Measurements from ENCODE around the gene PRRG4. TPM values are rescaled to one million over a fixed set of nuclear protein-coding genes. Genes with fewer than 3 reads are reported as not detected.
"Not testable (repeated sequence)": the region's sequence is repeated elsewhere in the genome, so short reads cannot be mapped to it uniquely, and the experiment has no call there.

The PRRG4 gene
- total RNA-seq, 1 experiment from 2014 or later, result 11.5 TPM

- no peak for TF ChIP-seq EZH2 (IDR thresholded peaks at IDR 0.05; ENCODE audit: low read depth)
- peak; percentile 71 for TF ChIP-seq CTCF (conservative IDR thresholded peaks at IDR 0.05)
- Histone ChIP-seq H3K27ac (no peak overlapping the region), H3K9me2 (ENCODE audit: insufficient read depth) (no peaks in the 10 kb centered on the region), H2AFZ (no peak overlapping the region), H4K20me1 (ENCODE audit: insufficient read depth) (no peaks in the 10 kb centered on the region), H3K9me3 (ENCODE audit: insufficient read depth, low read depth) (no peaks in the 10 kb centered on the region), H3K4me1 (replicated peaks; ENCODE audit: insufficient read depth) (peaks cover 10% of the 10 kb centered on the region; the same call in 1 of the 2 replicates), H3K27me3 (ENCODE audit: insufficient read depth, low read depth) (no peaks in the 10 kb centered on the region), H3K4me2 (no peak overlapping the region), H3F3A (ENCODE audit: insufficient read depth, low read depth) (peaks cover 10% of the 10 kb centered on the region; the same call in 1 of the 2 replicates), H3K36me3 (ENCODE audit: low read depth) (no peaks in the 10 kb centered on the region), H3K4me3 (no peak overlapping the region), H3K79me2 (ENCODE audit: low read depth) (no peaks in the 10 kb centered on the region)
- intact Hi-C loops (cut with micrococcal nuclease; ENCODE audit: unreplicated experiment), result no loop called here
- no TSS peak for BruUV-seq (replicated peaks)
- CTCF ChIA-PET, result no interaction called here
- POLR2A ChIA-PET (ENCODE audit: unreplicated experiment), result no interaction called here
- no peak for DNase-seq
Observed at GRCh38 chr11:32884770-32885384, 55.1 kb downstream of the PRRG4 start.

- no peak overlapping the region for H3K4me2 ChIP-seq
- no peaks in the 10 kb centered on the region for H4K20me1 ChIP-seq (ENCODE audit: insufficient read depth)
- H3K9me2 ChIP-seq (ENCODE audit: insufficient read depth), result no peaks in the 10 kb centered on the region
- peaks cover 11% of the 10 kb centered on the region; the same call in 1 of the 2 replicates for H3F3A ChIP-seq (ENCODE audit: insufficient read depth, low read depth)
- H3K27ac ChIP-seq, result no peak overlapping the region
- no peak for TF ChIP-seq EZH2 (IDR thresholded peaks at IDR 0.05; ENCODE audit: low read depth)
- TF ChIP-seq CTCF (conservative IDR thresholded peaks at IDR 0.05), result no peak
- no TSS peak for BruUV-seq (replicated peaks)
- H3K27me3 ChIP-seq (ENCODE audit: insufficient read depth, low read depth), result no peaks in the 10 kb centered on the region
- H3K9me3 ChIP-seq (ENCODE audit: insufficient read depth, low read depth), result no peaks in the 10 kb centered on the region
- H3K36me3 ChIP-seq (ENCODE audit: low read depth), result no peaks in the 10 kb centered on the region
- DNase-seq, result no peak
- POLR2A ChIA-PET (ENCODE audit: unreplicated experiment), result no interaction called here
- CTCF ChIA-PET, result no interaction called here
- intact Hi-C loops (cut with micrococcal nuclease; ENCODE audit: unreplicated experiment), result no loop called here
- no peak overlapping the region for H2AFZ ChIP-seq
- H3K4me3 ChIP-seq, result no peak overlapping the region
- H3K79me2 ChIP-seq (ENCODE audit: low read depth), result no peaks in the 10 kb centered on the region
- H3K4me1 ChIP-seq (replicated peaks; ENCODE audit: insufficient read depth), result peaks cover 10% of the 10 kb centered on the region; the same call in 1 of the 2 replicates
Observed at GRCh38 chr11:32885556-32885955, 55.8 kb downstream of the PRRG4 start.

- H3K4me2 ChIP-seq, result no peak overlapping the region
- no peaks in the 10 kb centered on the region for H3K27me3 ChIP-seq (ENCODE audit: insufficient read depth, low read depth)
- H2AFZ ChIP-seq, result no peak overlapping the region
- POLR2A ChIA-PET (ENCODE audit: unreplicated experiment), result no interaction called here
- TF ChIP-seq CTCF (conservative IDR thresholded peaks at IDR 0.05) (no peak), EZH2 (IDR thresholded peaks at IDR 0.05; ENCODE audit: low read depth) (no peak)
- 0 out of 2 replicates have a peak, but pooled peaks cover 3% of the 10 kb centered on the region for H3K79me2 ChIP-seq (ENCODE audit: low read depth)
- no peaks in the 10 kb centered on the region for H3K9me2 ChIP-seq (ENCODE audit: insufficient read depth)
- no peak for DNase-seq
- intact Hi-C loops (cut with micrococcal nuclease; ENCODE audit: unreplicated experiment), result no loop called here
- H3K9me3 ChIP-seq (ENCODE audit: insufficient read depth, low read depth), result no peaks in the 10 kb centered on the region
- CTCF ChIA-PET, result no interaction called here
- H3F3A ChIP-seq (ENCODE audit: insufficient read depth, low read depth), result peaks cover 18% of the 10 kb centered on the region; the same call in 1 of the 2 replicates
- no peak overlapping the region for H3K4me3 ChIP-seq
- H3K4me1 ChIP-seq (replicated peaks; ENCODE audit: insufficient read depth), result peaks cover 12% of the 10 kb centered on the region
- H4K20me1 ChIP-seq (ENCODE audit: insufficient read depth), result no peaks in the 10 kb centered on the region
- no TSS peak for BruUV-seq (replicated peaks)
- no peaks in the 10 kb centered on the region for H3K36me3 ChIP-seq (ENCODE audit: low read depth)
- H3K27ac ChIP-seq, result no peak overlapping the region
Observed at GRCh38 chr11:32886180-32886579, 56.5 kb downstream of the PRRG4 start.

- H3K27me3 ChIP-seq (ENCODE audit: insufficient read depth, low read depth); H3K9me3 ChIP-seq (ENCODE audit: insufficient read depth, low read depth); H3K4me2 ChIP-seq; H3K36me3 ChIP-seq (ENCODE audit: low read depth); H3K27ac ChIP-seq; BruUV-seq (replicated peaks); POLR2A ChIA-PET (ENCODE audit: unreplicated experiment); CTCF ChIA-PET; H2AFZ ChIP-seq; intact Hi-C loops (cut with micrococcal nuclease; ENCODE audit: unreplicated experiment); H4K20me1 ChIP-seq (ENCODE audit: insufficient read depth); H3K4me3 ChIP-seq; H3K9me2 ChIP-seq (ENCODE audit: insufficient read depth); DNase-seq: not testable (repeated sequence)
- 0 out of 2 replicates have a peak, but pooled peaks cover 11% of the 10 kb centered on the region for H3K79me2 ChIP-seq (ENCODE audit: low read depth)
- H3K4me1 ChIP-seq (replicated peaks; ENCODE audit: insufficient read depth), result peaks cover 20% of the 10 kb centered on the region
- peaks cover 21% of the 10 kb centered on the region; the same call in 1 of the 2 replicates for H3F3A ChIP-seq (ENCODE audit: insufficient read depth, low read depth)
Observed at GRCh38 chr11:32887707-32888383, 58.1 kb downstream of the PRRG4 start.

- H3K36me3 ChIP-seq (ENCODE audit: low read depth); BruUV-seq (replicated peaks); CTCF ChIA-PET; POLR2A ChIA-PET (ENCODE audit: unreplicated experiment); DNase-seq; H3K27ac ChIP-seq; intact Hi-C loops (cut with micrococcal nuclease; ENCODE audit: unreplicated experiment); H4K20me1 ChIP-seq (ENCODE audit: insufficient read depth); H3K27me3 ChIP-seq (ENCODE audit: insufficient read depth, low read depth); H3K9me3 ChIP-seq (ENCODE audit: insufficient read depth, low read depth); H3K4me3 ChIP-seq; H2AFZ ChIP-seq; H3K9me2 ChIP-seq (ENCODE audit: insufficient read depth): not testable (repeated sequence)
- Histone ChIP-seq H3K4me1 (replicated peaks; ENCODE audit: insufficient read depth) (peaks cover 20% of the 10 kb centered on the region), H3F3A (ENCODE audit: insufficient read depth, low read depth) (peaks cover 21% of the 10 kb centered on the region; the same call in 1 of the 2 replicates), H3K4me2 (peak overlapping the region; percentile 25; the same call in 1 of the 2 replicates), H3K79me2 (ENCODE audit: low read depth) (peaks cover 13% of the 10 kb centered on the region)
Observed at GRCh38 chr11:32888384-32888710, 58.6 kb downstream of the PRRG4 start.

All from PC-9 (cell line).